ENCODE data around the gene RNF225. TPM values are rescaled to one million over a fixed set of nuclear protein-coding genes. Genes with fewer than 3 reads are reported as not detected.

RNF225 gene
- total and polyA plus RNA-seq, 2 of the 13 experiments (the other 11 are each of a cell fraction or from before 2014, with no cell fraction given) = not detected

DNA sequence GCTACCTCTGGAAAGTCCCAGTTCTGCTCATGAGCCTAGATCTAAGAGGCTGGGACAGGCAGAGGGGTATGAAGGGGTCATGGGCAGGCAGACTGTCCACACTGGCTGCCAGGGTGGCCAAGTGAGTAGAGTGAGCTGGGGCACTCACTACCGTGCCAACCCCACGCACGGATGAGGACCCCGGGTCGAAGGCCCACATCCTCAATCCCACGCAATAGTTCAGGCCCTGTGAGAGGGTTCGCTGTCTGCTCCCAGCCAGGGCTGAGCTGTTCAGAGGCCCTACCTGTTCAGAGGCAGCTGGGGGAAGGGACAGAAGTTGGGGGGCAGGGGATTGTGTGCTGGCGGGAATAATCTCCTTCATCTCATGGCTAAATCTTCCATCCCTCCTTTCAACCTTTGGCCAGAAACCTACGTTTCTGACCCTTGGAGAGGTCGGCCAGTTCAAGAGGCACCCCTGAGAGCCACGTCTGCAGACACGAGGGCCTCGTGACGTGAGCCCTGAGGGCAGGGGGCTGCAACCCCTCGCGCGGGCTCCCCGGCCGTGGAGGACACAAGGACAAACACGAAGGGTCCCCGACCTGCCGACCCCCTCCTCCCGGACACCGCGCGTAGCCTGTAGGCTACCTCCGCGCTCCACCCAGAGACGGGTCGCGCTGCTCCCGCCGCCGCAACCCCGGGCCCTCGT lies 9.4 kb upstream of the RNF225 start (continued):
- TF ChIP-seq, protein P1, sequence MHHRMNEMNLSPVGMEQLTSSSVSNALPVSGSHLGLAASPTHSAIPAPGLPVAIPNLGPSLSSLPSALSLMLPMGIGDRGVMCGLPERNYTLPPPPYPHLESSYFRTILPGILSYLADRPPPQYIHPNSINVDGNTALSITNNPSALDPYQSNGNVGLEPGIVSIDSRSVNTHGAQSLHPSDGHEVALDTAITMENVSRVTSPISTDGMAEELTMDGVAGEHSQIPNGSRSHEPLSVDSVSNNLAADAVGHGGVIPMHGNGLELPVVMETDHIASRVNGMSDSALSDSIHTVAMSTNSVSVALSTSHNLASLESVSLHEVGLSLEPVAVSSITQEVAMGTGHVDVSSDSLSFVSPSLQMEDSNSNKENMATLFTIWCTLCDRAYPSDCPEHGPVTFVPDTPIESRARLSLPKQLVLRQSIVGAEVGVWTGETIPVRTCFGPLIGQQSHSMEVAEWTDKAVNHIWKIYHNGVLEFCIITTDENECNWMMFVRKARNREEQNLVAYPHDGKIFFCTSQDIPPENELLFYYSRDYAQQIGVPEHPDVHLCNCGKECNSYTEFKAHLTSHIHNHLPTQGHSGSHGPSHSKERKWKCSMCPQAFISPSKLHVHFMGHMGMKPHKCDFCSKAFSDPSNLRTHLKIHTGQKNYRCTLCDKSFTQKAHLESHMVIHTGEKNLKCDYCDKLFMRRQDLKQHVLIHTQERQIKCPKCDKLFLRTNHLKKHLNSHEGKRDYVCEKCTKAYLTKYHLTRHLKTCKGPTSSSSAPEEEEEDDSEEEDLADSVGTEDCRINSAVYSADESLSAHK (CRISPR knock-in tag; IDR thresholded peaks at IDR 0.05; ENCODE audit: borderline replicate concordance) = no peak
- TF ChIP-seq ZBTB20 (CRISPR knock-in tag; IDR thresholded peaks at IDR 0.05; ENCODE audit: borderline replicate concordance, low read depth) (no peak), FOSL1 (CRISPR knock-in tag; IDR thresholded peaks at IDR 0.05; ENCODE audit: borderline replicate concordance) (no peak), CBX5 (CRISPR knock-in tag; IDR thresholded peaks at IDR 0.05; ENCODE audit: borderline replicate concordance) (no peak), SMARCC2 (IDR thresholded peaks at IDR 0.05) (no peak), CCAR2 (optimal IDR thresholded peaks at IDR 0.05; ENCODE audit: low read depth, low read length) (no peak), ARNTL (CRISPR knock-in tag; IDR thresholded peaks at IDR 0.05) (peak; percentile 25; the same call in 1 of the 2 replicates), ZNF142 (CRISPR knock-in tag; IDR thresholded peaks at IDR 0.05) (no peak), RNF2 (conservative IDR thresholded peaks at IDR 0.05; ENCODE audit: low read depth) (no peak), TEF (CRISPR knock-in tag; IDR thresholded peaks at IDR 0.05) (no peak), U2AF1 (optimal IDR thresholded peaks at IDR 0.05; ENCODE audit: low read depth, low read length) (no peak), ZNF772 (CRISPR knock-in tag; IDR thresholded peaks at IDR 0.05) (no peak), ZBTB8A (CRISPR knock-in tag; IDR thresholded peaks at IDR 0.05; ENCODE audit: borderline replicate concordance, low read depth) (peak; percentile 68; the same call in 1 of the 2 replicates), ETV6 (CRISPR knock-in tag; conservative IDR thresholded peaks at IDR 0.05) (no peak), ZFP37 (CRISPR knock-in tag; IDR thresholded peaks at IDR 0.05; ENCODE audit: borderline replicate concordance) (no peak), ZBTB3 (CRISPR knock-in tag; IDR thresholded peaks at IDR 0.05; ENCODE audit: borderline replicate concordance, low read depth) (no peak), ZNF766 (CRISPR knock-in tag; IDR thresholded peaks at IDR 0.05; ENCODE audit: borderline replicate concordance) (no peak), ZNF343 (CRISPR knock-in tag; IDR thresholded peaks at IDR 0.05) (no peak; the same call in 1 of the 2 replicates)
- TF ChIP-seq, protein P2, sequence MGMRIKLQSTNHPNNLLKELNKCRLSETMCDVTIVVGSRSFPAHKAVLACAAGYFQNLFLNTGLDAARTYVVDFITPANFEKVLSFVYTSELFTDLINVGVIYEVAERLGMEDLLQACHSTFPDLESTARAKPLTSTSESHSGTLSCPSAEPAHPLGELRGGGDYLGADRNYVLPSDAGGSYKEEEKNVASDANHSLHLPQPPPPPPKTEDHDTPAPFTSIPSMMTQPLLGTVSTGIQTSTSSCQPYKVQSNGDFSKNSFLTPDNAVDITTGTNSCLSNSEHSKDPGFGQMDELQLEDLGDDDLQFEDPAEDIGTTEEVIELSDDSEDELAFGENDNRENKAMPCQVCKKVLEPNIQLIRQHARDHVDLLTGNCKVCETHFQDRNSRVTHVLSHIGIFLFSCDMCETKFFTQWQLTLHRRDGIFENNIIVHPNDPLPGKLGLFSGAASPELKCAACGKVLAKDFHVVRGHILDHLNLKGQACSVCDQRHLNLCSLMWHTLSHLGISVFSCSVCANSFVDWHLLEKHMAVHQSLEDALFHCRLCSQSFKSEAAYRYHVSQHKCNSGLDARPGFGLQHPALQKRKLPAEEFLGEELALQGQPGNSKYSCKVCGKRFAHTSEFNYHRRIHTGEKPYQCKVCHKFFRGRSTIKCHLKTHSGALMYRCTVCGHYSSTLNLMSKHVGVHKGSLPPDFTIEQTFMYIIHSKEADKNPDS (CRISPR knock-in tag; IDR thresholded peaks at IDR 0.05) = no peak
